Lower leg skin (tissue), 4 donors: Measurements from ENCODE around the gene PCSK6. TPM values are rescaled to one million over a fixed set of nuclear protein-coding genes. Genes with fewer than 3 reads are reported as not detected.
"Not testable (repeated sequence)": the region's sequence is repeated elsewhere in the genome, so short reads cannot be mapped to it uniquely, and the experiment has no call there.

Experiments
- DNase-seq, 2 donors: peaks; one replicate each; pipeline ENCODE4 v3.0.0-alpha.2; 2019; ENCODE audit warnings: low spot score in 2 of 2
- H3K4me3 ChIP-seq: fragments of 200-600 bp; sonication (generic); 2 replicates; pipeline ENCODE4 v1.5.1; 2017; ENCODE audit warnings: mild to moderate bottlenecking, low read depth; ENCODE audit not compliant: poor library complexity, severe bottlenecking
- POLR2A ChIP-seq, 2 donors: fragments of 450-650 bp; IDR thresholded peaks; one replicate each; pipeline ENCODE4 v1.6.1; 2016 to 2017; ENCODE audit warnings: antibody characterized with exemption in 2 of 2, mild to moderate bottlenecking in 1 of 2, moderate library complexity in 1 of 2
- WGBS, 2 donors: methylation state at CpG; one replicate each; pipeline ENCODE4 v1.1.5; 2018; 5-methylcytosine and 5-hydroxymethylcytosine counted together
- intact Hi-C: fragments of 100-400 bp; cut with DNase I; formaldehyde crosslinking; loops from one replicate; pipeline ENCODE4 v1.15.0; 2023; ENCODE audit warnings: low total_unique reads
- total RNA-seq, 4 donors: library from RNA; depleted of rRNA; stranded (reverse); fragments of >200 nt; gene quantifications; one replicate each; pipeline ENCODE4 v1.1.0, GENCODE V29; 2016
- TF ChIP-seq, protein P1 (sequence below), 3 donors: fragments of 450-650 bp; IDR thresholded peaks; one replicate each; pipeline ENCODE4 v1.5.1; 2016; ENCODE audit warnings: antibody characterized with exemption in 3 of 3, mild to moderate bottlenecking in 3 of 3, moderate library complexity in 2 of 3

Gene PCSK6
- total RNA-seq, 4 donors from 2014 or later: 20.1 to 45.4 (median 30.4) TPM

- H3K4me3 ChIP-seq: no peak overlapping the region
- DNase-seq: no peak
- 84 to 89% methylated on average over 10 of the region's 10 CpGs for WGBS, 2 donors
- TF ChIP-seq, protein P1, sequence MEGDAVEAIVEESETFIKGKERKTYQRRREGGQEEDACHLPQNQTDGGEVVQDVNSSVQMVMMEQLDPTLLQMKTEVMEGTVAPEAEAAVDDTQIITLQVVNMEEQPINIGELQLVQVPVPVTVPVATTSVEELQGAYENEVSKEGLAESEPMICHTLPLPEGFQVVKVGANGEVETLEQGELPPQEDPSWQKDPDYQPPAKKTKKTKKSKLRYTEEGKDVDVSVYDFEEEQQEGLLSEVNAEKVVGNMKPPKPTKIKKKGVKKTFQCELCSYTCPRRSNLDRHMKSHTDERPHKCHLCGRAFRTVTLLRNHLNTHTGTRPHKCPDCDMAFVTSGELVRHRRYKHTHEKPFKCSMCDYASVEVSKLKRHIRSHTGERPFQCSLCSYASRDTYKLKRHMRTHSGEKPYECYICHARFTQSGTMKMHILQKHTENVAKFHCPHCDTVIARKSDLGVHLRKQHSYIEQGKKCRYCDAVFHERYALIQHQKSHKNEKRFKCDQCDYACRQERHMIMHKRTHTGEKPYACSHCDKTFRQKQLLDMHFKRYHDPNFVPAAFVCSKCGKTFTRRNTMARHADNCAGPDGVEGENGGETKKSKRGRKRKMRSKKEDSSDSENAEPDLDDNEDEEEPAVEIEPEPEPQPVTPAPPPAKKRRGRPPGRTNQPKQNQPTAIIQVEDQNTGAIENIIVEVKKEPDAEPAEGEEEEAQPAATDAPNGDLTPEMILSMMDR (IDR thresholded peaks at IDR 0.05): no peak
- TF ChIP-seq POLR2A (IDR thresholded peaks at IDR 0.05): no peak
- intact Hi-C loops: no loop called here
Measured at GRCh38 chr15:101378171-101378755, 111.2 kb downstream of the PCSK6 start.

GRCh38 chr15:101376615-101377395 lies 112.7 kb downstream of the PCSK6 start:
- H3K4me3 ChIP-seq: no peak overlapping the region
- DNase-seq: no peak
- intact Hi-C loops: no loop called here
- no peak for TF ChIP-seq POLR2A (IDR thresholded peaks at IDR 0.05)
- TF ChIP-seq, protein P1 (IDR thresholded peaks at IDR 0.05): no peak
- WGBS, 2 donors: 87 to 88% methylated on average over 14 of the region's 14 CpGs

GRCh38 chr15:101375006-101375405 lies 114.5 kb downstream of the PCSK6 start:
- intact Hi-C loops, H3K4me3 ChIP-seq, DNase-seq: not testable (repeated sequence)
- 76 to 88% methylated on average over 15 of the region's 15 CpGs for WGBS, 2 donors

GRCh38 chr15:101374326-101374725 lies 115.2 kb downstream of the PCSK6 start:
- H3K4me3 ChIP-seq: no peak overlapping the region
- 93% methylated on average over 6 of the region's 6 CpGs for WGBS, 2 donors
- TF ChIP-seq, protein P1 (IDR thresholded peaks at IDR 0.05): no peak
- TF ChIP-seq POLR2A (IDR thresholded peaks at IDR 0.05): no peak
- no peak for DNase-seq
- intact Hi-C loops: no loop called here

DNA sequence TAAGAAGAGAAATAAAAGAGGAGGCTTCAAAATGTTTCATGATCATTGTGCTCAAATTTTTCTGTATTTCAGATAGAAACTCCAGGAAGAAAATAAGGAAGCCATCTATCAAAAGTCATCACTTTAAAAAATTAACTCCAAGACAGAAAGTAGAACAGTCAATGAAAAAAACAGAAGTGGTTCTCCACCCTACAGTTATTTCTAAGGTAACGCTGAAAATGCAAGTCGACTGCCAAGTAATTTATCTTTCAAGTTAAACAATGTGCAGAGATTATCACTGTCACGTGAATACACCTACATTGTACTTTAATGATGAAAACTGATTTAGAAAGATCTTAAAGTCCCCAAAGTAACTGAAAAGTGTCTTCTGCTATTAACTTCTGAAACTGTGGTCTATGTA lies 115.9 kb downstream of the PCSK6 start:
- H3K4me3 ChIP-seq: no peak overlapping the region
- TF ChIP-seq, protein P1 (IDR thresholded peaks at IDR 0.05): no peak
- TF ChIP-seq POLR2A (IDR thresholded peaks at IDR 0.05): no peak
- intact Hi-C loops: no loop called here

DNA sequence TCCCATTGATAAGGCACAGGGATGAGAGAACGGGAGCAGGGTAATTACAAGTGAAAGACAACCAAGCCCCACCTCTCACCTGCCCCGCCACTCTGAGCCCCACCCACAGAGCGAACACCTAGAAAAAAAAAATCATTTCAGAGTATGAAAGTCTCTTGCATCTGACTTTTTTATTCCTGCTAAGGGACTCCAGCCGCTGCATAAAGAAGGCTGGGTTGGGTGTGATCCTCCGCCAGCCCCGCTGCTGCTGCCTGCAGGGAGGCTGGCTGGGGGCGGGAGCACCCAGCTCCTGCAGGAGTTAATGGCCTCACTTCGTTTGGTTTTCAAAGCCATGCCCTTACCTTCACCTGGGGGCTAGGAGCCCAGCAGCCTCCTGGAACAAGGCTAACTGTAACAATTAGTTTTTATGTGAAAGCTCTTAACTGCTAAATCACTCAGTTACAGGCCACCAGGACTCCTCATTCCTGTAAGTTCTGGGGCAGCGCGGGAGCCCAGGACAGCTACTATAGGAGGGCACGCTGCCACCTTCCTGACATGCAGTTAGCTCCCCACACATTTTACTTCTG lies 116.5 kb downstream of the PCSK6 start:
- peak in 1 of 2 donors; percentile 68 for DNase-seq
- intact Hi-C loops: no loop called here
- TF ChIP-seq POLR2A (IDR thresholded peaks at IDR 0.05): no peak
- TF ChIP-seq, protein P1 (IDR thresholded peaks at IDR 0.05): no peak
- H3K4me3 ChIP-seq: no peak overlapping the region
- WGBS, 2 donors: 43 to 49% methylated on average over 11 of the region's 11 CpGs

More for the DNA sequence above, 115.9 kb downstream of the PCSK6 start:
- 36 to 42% methylated on average over 3 of the region's 3 CpGs for WGBS, 2 donors
- no peak for DNase-seq
